ENCODE results near the gene EPAS1.

DNA sequence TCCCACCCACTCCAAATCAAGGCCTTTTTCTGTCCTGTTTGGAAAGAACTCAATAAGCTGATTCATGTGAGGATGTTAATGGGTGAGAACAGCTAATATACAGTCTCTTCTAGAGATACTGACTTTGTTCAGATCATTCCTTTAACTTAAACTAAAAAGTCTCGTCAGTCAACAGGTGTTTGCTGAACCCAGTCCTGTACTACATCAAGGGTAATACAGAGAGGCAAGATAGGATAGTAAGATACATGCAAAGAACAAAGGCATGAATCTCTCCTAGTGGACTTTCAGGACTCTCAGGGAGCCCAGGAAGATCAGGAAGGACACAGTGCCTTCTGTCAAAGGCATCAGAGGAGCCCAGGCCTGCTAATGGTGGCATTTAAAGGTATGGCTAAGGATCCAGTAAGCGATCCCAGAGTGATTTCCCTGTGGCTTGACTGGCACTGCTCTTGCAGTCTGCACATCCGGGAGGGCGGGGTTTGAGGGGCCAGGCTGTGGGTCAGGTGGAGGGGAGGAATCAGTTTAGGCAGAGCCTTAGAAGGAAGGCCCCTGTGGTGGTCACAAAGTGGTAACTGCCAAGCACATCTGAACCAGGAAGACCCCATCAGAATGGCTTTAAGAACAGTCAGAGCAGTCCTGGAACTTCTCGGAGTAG is 54.0 kb downstream of the EPAS1 start:
- TF ChIP-seq POLR2A (IDR thresholded peaks at IDR 0.05; ENCODE audit: low read length) (no peak), GATA1 (IDR thresholded peaks at IDR 0.05; ENCODE audit: low read depth, low read length) (no peak)

Data from erythroblast (primary cell).